ENCODE results near the gene TSPAN8. TPM values are rescaled to one million over a fixed set of nuclear protein-coding genes. Genes with fewer than 3 reads are reported as not detected.

Gene TSPAN8
- total and polyA plus RNA-seq, 11 donors, result 0.23 to 1.5 (median 0.27) TPM; not detected in 6

DNA sequence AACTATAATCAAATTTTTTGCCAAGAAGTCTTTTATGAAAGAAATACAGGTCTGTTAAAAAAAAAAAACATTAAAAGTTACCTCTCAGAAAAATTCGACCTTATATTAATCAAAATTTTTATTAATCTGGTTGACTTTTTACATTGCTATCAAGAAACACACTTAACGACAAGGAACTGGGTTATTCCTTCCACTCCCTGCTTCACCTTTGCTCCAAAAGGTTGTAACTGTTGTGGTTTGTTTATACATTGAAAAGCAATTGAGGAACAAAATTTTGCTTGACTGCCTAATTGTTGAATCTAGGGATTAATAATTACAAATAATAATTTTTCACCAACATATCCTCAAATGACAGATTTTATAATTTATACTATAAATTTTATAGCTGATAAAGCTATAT is 28.4 kb downstream of the TSPAN8 start:
- Histone ChIP-seq H3K9me3 (no peaks in the 10 kb centered on the region), H3K4me1 (no peaks in the 10 kb centered on the region), H3K36me3 (no peaks in the 10 kb centered on the region), H3K4me3 (no peak overlapping the region), H3K27ac (no peak overlapping the region), H3K27me3 (no peaks in the 10 kb centered on the region)
- 73 to 80% (median 76%) methylated on average over 2 of the region's 2 CpGs for WGBS, 4 donors
- ATAC-seq, result no peak
- intact Hi-C loops (cut with DNase I), result loop anchor here in 1 of 10 donors (10.0 kb wide), 1 partner anchor 65 kb away; no protein-coding TSS in a partner anchor
- DNase-seq, result no peak
- TF ChIP-seq POLR2A (IDR thresholded peaks at IDR 0.05) (no peak), CTCF (IDR thresholded peaks at IDR 0.05) (no peak)

- H3K36me3 ChIP-seq, result no peaks in the 10 kb centered on the region
- ATAC-seq, result no peak
- intact Hi-C loops (cut with DNase I), result loop anchor here in 1 of 10 donors (10.0 kb wide), 1 partner anchor 63 kb away; no protein-coding TSS in a partner anchor
- no peak for DNase-seq
- no peaks in the 10 kb centered on the region for H3K4me1 ChIP-seq
- no peak overlapping the region for H3K4me3 ChIP-seq
- WGBS, 4 donors, result 22 to 33% (median 32%) methylated on average over 1 of the region's 1 CpG
- TF ChIP-seq CTCF (IDR thresholded peaks at IDR 0.05) (no peak), POLR2A (IDR thresholded peaks at IDR 0.05) (no peak)
- no peaks in the 10 kb centered on the region for H3K27me3 ChIP-seq
- H3K9me3 ChIP-seq, result no peaks in the 10 kb centered on the region
- H3K27ac ChIP-seq, result no peak overlapping the region
These were observed 29.5 kb downstream of the TSPAN8 start for GRCh38 chr12:71128191-71128788.

DNA sequence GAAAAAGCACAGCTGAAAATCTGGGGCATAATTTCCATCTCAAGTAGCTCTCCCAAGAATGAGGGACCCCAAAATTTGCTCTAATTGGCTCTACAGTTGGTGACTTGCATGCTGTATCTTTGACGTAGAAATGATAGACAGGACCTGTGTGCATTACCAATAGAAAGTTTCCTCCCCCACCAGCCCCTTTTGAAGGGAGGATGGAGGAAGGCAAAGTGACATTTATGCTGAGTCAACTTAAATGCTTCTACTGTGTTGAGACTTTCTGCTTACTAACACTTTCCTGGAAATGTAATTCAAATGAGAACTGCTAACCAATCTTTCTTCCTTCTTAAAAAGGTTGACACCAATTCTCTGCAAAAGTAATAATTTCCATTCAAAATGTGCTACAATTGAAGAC is 31.9 kb downstream of the TSPAN8 start:
- ATAC-seq (no peak), DNase-seq (no peak)
- Histone ChIP-seq H3K36me3 (no peaks in the 10 kb centered on the region), H3K4me1 (no peaks in the 10 kb centered on the region), H3K9me3 (no peaks in the 10 kb centered on the region), H3K4me3 (no peak overlapping the region), H3K27me3 (no peaks in the 10 kb centered on the region), H3K27ac (no peak overlapping the region)
- intact Hi-C loops (cut with DNase I), result loop anchor here in 2 of 10 donors (2.0 to 10.0 kb wide), 2 partner anchors 27 to 61 kb away; no protein-coding TSS in a partner anchor
- TF ChIP-seq CTCF (IDR thresholded peaks at IDR 0.05) (no peak), POLR2A (IDR thresholded peaks at IDR 0.05) (no peak)
- WGBS, 4 donors, result 71 to 79% (median 76%) methylated on average over 1 of the region's 1 CpG

- H3K27ac ChIP-seq, result no peak overlapping the region
- no peaks in the 10 kb centered on the region for H3K9me3 ChIP-seq
- ATAC-seq (peak in 1 of 4 donors; percentile 49), DNase-seq (no peak)
- no peaks in the 10 kb centered on the region for H3K36me3 ChIP-seq
- no peaks in the 10 kb centered on the region for H3K4me1 ChIP-seq
- H3K27me3 ChIP-seq, result no peaks in the 10 kb centered on the region
- TF ChIP-seq CTCF (IDR thresholded peaks at IDR 0.05), result no peak
- TF ChIP-seq POLR2A (IDR thresholded peaks at IDR 0.05), result no peak
- intact Hi-C loops (cut with DNase I), result loop anchor here in 1 of 10 donors (10.0 kb wide), 1 partner anchor 61 kb away; no protein-coding TSS in a partner anchor
- 18 to 27% (median 21%) methylated on average over 2 of the region's 2 CpGs for WGBS, 4 donors
- H3K4me3 ChIP-seq, result no peak overlapping the region
These were observed 32.3 kb downstream of the TSPAN8 start for GRCh38 chr12:71125515-71125914.

All from heart left ventricle (tissue), 16 donors.